GM08714 (cell line): Measurements from ENCODE around the gene ZSCAN5A.
"Not testable (repeated sequence)": the region's sequence is repeated elsewhere in the genome, so short reads cannot be mapped to it uniquely, and the experiment has no call there.

Experiments
- H3K4me3 ChIP-seq: fragments of 200-500 bp; sonication (Bioruptor generic); 2 replicates; pipeline ENCODE4 v1.5.1; 2014; ENCODE audit warnings: mild to moderate bottlenecking, low read length, inconsistent platforms
- ZNF274 ChIP-seq: IDR thresholded peaks from 2 replicates; pipeline ENCODE4 v1.6.1; 2012; ENCODE audit warnings: mild to moderate bottlenecking, low read depth, low read length

ZSCAN5A gene

DNA sequence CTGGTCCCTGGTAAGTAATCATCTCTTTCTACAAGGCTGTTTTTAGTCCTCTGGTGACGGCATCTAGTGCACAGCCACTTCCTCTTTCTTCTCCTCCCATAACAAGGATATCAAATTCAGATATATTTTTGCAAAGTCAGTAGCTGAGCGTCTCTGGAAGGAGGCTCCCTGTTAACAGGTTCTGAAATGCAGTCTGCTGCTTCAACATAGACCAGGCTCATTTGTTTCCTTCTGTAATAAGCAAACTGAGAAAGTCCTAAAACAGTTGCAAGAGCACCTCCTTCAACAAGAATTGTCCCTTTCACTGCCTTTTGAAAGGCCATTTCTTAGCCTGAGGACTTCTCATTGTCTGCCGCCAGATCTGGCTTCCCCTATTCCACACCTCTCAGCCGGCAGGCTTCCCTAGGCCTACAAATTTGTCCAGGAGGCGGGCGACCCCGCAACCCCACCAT lies 7.4 kb upstream of the ZSCAN5A start:
- H3K4me3 ChIP-seq = no peak overlapping the region
- TF ChIP-seq ZNF274 = no peak

DNA sequence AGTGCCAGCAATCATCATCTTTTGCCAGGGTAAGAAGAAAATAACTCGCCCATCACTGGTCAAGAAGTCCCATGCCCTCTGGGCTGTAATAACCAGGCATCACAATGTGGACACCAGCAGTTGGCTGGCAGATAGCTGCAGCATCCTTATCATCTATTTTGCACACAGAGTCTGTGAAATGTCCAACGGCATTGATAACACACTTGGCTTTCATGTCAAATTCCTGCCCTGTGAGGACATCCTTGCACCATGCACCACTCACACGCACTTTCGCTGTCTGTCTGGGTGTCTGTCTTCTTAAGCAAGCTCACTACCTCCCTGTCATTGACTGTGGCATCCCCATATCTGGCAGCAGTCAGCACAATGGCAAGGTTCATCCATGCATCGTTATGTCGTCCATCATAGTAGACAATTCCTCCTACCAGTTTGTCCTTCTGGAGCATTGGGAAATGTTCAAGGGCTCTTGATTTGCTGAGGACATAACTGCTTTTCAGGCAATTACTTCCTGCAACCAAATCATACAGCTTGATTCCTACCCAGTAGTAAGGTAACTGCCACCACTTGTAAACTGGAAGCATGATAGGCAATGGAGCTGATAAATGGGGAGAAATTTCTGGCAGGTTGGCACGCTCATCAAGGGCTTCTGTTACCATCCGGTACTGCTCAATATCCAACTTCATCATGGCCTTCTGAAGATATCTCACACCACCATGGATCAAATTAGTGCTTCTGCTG lies 6.8 kb upstream of the ZSCAN5A start:
- TF ChIP-seq ZNF274 = no peak
- H3K4me3 ChIP-seq = no peak overlapping the region

DNA sequence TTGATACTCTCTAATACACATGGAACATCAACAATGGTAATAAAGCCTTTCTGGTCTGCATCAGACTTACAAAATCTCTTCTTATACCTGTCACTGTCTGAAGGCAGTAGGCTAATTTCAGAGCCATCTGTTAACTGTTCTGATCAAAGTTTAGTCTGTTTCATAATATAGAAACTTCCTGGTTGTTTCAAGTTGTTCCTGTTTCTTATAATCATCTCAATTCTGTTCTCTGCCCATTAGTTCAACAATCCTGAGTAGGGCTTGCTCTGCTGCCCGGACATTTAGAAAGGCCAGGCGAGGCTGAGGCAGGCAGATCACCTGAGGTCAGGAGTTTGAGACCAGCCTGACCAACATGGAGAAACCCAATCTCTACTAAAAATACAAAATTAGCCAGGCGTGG lies 5.4 kb upstream of the ZSCAN5A start:
- no peak for TF ChIP-seq ZNF274
- no peak overlapping the region for H3K4me3 ChIP-seq

DNA sequence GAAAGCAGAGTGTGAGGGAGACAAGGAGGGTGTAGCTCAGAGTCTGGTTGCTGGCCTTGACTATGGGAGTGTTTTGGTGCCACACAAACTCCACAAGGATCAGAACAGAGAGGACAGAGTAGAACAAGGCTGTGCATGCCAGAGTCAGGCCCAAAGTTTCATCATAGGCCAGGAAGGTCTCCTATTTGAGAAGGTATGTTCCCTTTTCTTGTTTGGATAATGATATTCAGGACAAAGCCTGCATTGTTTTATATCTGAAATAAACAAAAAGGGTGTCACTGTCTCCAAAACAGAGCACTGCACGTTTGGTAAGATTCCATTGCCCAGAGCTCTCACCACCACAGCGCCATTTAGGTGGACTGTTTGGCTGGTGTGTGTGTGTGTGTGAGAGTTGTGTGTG lies 3.1 kb upstream of the ZSCAN5A start:
- TF ChIP-seq ZNF274 = no peak
- no peak overlapping the region for H3K4me3 ChIP-seq

DNA sequence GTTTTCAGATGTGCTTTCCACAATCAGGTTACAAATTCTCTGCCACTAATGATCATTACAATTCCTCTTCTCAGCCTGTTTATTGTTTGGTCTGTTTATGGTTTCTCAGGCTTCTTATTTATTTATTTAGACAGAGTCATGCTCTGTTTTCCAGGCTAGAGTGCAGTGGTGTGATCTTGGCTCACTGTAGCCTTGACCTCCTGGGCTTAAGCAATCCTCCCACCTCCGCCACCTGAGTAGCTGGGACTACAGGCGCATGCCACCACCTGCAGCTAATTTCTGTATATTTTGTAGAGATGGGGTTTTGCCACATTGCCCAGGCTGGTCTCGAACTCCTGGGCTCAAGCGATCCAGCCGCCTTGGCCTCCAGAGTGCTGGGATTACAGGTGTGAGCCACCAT lies 2.1 kb upstream of the ZSCAN5A start:
- H3K4me3 ChIP-seq = no peak overlapping the region
- no peak for TF ChIP-seq ZNF274

DNA sequence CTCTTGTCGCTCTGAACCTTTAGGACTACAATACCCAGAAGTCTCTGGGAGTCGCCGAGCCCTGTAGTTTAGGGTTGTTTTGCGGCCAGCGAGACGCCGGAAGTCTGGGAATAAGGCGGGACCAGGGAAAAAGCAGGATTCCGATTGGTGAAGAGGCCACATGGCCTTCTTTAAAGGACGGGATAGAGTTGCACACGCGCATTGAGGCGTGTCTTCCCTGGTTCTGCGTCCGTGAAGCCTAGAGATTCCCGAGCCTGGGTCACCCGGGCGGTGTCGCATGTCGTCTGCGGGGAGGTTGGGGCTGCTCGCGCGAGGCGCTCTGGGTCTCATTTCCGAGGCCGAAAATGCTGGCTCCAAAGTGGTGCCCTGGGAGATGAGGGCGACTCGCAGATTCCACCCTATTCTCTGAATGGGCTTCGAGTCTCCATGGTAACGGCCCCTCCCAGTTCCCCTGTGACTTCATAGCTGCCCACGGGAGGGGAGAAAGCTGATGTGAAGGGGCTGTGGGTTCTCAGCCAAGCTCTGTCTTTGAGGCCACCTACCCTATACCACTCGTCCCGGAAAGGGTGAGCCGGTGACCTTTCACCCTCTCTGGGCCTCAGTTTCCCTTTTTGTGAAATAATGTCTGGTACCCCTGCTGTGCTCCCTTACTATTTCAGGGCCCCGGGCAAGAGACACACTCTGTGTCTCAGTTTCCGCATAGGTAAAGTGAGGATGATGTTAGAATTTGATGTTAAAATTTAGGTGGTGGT lies 614 bp upstream of the ZSCAN5A start:
- TF ChIP-seq ZNF274 = no peak
- H3K4me3 ChIP-seq = peak overlapping the region; percentile 75

DNA sequence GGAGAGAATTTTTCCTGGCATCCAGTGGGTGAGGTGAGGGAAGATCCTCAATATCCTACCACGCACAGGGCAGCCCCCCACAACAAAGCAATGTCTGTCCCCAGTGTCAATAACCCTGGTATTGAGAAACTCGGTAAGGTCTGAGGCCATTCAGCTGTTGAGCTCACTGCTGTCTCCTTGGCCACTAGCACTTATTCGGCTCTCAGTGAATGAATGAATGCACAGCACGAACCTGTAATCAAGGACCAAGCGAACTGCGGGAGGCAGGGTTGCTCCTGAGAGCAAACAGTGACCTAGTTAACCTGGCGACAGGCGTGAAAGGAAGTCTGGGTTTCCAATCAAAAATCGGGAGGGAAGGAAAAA lies 640 bp downstream of the ZSCAN5A start:
- no peak for TF ChIP-seq ZNF274
- peak overlapping the region; percentile 75 for H3K4me3 ChIP-seq

DNA sequence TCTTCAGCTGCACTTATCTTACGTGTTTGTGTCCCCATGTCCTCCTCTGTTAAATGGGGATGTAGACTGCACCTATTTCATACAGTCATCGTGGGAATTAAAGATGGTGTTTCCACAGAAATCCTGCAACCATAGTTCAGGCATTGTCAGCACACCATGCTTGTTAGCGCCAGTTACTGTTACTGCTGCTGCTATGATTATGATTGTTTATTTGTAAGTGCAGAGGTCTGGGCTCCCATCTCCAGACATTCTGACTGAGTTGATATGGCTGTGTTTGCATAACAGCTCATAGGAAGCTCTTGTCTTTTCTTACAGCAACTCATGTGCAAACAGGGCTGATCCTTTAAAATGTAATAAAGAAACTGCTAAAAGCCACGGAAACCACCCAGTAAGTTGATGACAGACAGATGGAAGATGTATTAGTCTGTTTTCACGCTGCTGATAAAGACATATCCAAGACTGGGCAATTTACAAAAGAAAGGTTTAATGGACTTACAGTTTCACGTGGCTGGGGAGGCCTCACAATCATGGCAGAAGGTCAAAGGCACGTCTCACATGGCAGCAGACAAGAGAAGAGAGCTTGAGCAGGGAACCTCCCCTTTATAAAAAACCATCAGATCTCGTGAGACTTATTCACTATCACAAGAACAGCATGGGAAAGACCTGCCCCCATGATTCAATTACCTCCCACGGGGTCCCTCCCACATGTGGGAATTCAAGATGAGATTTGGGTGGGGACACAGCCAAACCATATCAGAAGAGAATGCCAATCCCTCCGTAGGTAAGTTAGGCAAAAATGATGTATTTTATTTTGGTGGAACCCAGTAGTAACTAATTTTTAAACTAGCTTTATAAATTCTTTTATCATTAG lies 1.6 kb downstream of the ZSCAN5A start:
- no peak for TF ChIP-seq ZNF274
- no peak overlapping the region for H3K4me3 ChIP-seq

DNA sequence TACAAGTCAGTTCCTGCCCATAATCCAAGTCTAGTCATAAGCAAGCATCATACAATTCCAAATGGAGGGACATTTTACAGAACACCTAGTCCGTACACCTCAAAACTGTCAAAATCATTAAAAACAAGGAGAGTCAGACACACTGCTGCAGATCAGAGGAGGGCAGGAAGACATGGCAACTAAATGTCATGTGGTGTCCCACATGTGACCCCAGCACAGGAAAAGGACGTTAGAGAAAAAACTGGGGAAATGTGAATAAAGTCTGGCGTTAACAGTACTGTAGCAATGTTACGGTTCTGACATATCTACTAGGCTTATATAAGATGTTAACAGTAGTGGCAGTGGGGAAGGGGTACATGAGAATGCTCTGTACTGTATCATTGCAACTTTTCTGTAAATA lies 2.3 kb downstream of the ZSCAN5A start:
- no peak overlapping the region for H3K4me3 ChIP-seq
- no peak for TF ChIP-seq ZNF274

DNA sequence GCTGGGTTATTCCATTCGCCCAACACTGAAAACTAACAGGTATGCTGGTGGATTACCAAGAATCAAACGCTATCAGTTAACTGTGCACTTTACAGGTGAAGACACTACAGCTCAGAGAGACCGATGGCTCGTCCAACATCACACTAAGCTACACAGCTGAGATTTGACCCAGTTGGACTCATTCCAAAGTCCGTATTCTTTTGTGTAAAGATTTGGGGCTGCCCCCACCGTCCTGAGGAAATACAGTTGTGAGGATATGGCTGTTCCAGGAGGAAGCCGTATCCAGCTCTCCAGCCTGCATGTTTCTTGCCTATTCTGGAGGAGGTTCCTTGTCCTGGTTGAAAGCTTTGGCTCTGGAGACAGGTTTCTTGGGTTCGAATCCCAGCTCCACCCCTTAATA lies 4.2 kb downstream of the ZSCAN5A start:
- no peak overlapping the region for H3K4me3 ChIP-seq
- no peak for TF ChIP-seq ZNF274

DNA sequence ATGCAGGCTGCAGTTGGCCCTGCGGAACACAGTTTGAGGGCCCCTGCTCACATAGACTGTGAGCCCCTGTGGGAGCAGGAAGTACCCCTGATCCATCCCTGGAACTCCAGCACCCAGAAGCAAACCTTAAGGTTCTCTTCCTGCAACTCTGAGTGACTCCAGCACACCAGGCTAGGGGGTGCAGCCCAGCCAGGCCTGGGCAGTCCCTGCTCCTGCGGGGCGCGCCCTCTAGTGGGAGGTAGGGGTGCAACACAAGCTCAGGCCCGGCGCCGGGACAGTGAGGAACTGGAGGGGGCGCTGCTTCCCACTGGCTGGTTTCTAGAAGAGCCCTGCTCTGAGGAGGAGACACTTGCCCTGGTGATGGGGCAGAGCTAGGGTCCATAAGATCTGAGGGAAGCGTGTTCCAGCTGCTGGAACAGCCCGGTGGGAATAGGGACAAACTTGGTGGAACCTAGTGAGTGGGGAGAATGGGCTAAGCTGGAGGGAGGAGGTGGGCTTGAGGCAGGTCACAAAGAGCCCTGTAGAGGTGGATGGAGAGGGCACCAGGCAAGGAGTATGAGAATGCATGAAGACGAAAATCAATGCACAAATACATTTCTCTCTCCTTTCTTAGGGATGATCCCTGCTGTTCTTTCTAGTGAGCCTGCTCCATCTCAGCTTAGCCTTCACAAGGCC lies 5.0 kb downstream of the ZSCAN5A start:
- H3K4me3 ChIP-seq = no peak overlapping the region
- no peak for TF ChIP-seq ZNF274

DNA sequence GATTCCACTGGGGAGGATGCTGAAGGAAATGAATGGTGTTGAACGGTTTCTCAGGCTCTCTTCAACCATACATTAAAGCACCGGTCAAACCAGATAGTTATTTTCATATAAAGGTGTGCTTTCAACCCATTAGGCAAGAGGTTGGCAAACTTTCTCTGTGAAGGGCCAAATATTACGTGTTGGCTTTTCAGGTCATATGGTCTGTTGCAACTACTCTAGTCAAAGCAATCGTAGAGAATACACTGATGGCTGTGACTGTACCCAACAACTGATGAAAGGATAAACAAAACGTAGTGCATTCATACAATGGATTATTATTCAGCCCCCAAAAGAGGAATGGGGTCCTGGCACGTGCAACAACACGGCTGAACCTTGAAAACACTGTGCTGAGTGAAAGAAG lies 5.8 kb downstream of the ZSCAN5A start:
- no peak for TF ChIP-seq ZNF274
- H3K4me3 ChIP-seq = no peak overlapping the region

DNA sequence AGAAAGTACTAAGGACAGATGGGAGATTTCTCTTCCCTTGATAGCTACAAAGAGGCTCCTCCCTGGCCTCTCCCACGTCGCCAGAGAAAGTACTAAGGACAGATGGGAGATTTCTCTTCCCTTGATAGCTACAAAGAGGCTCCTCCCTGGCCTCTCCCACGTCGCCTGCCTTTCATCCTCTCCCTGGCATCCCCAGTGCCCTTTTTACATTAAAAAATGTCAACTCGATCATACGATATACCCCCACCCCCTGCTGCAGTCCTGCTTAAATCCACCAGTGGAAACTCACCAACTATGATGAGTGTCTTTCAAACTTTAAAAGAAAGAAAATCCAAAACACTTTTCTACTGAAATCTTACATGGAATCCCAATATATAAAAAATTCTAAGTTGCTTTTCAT lies 7.6 kb downstream of the ZSCAN5A start:
- not testable (repeated sequence) for H3K4me3 ChIP-seq

DNA sequence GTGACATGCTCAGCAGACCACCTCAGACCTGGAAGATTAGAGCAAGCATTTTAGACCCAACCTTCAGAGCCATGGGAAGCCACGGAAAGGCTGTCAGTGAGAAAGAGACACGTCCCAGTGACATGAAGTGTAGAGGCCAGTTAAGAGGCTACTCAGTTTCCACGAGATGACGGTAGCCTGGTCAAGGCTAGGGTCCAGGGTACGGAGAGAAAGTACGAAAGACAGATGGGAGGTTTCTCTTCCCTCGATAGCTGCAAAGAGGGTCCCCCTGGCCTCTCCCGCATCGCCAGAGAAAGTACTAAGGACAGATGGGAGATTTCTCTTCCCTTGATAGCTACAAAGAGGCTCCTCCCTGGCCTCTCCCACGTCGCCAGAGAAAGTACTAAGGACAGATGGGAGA lies 8.6 kb downstream of the ZSCAN5A start:
- no peak for TF ChIP-seq ZNF274
- no peak overlapping the region for H3K4me3 ChIP-seq

DNA sequence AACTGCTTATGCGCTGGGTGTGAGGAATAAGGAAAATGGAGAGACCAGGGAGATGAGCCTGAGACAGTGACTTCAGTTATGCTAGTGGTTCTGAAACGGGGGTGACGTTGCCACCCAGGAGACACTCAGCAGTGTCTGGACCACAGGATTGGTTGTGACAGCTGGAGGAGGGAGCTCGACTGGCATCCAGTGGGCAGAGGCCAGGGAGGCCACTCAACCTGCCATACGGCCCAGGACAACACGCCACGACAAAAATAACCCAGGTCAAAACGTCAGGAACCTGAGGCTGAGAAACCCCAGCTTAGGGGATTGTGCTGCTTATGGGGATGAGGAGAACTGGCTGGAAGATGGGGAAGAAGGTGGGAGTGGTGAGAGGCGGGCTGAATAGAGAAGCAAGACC lies 10.4 kb downstream of the ZSCAN5A start:
- H3K4me3 ChIP-seq = no peak overlapping the region
- no peak for TF ChIP-seq ZNF274
